ENCODE data around the gene SPIN2A.
"Not testable (repeated sequence)": the region's sequence is repeated elsewhere in the genome, so short reads cannot be mapped to it uniquely, and the experiment has no call there.

GRCh38 chrX:57133284-57133683 lies 3.9 kb downstream of the SPIN2A start:
- TF ChIP-seq TP53 (CRISPR knock-in tag; IDR thresholded peaks at IDR 0.05); CREB1 (CRISPR knock-in tag; IDR thresholded peaks at IDR 0.05); ARID4B (CRISPR knock-in tag; IDR thresholded peaks at IDR 0.05; ENCODE audit: borderline replicate concordance); NR2C2 (CRISPR knock-in tag; IDR thresholded peaks at IDR 0.05); SMAD3 (CRISPR knock-in tag; IDR thresholded peaks at IDR 0.05; ENCODE audit: borderline replicate concordance); CTCF (IDR thresholded peaks at IDR 0.05); CREM (CRISPR knock-in tag; IDR thresholded peaks at IDR 0.05); MAX (CRISPR knock-in tag; IDR thresholded peaks at IDR 0.05); E2F4 (CRISPR knock-in tag; IDR thresholded peaks at IDR 0.05; ENCODE audit: borderline replicate concordance, low read depth); NFE2L1 (CRISPR knock-in tag; IDR thresholded peaks at IDR 0.05); MYBL2 (CRISPR knock-in tag; IDR thresholded peaks at IDR 0.05); USF2 (CRISPR knock-in tag; IDR thresholded peaks at IDR 0.05); SP1 (CRISPR knock-in tag; conservative IDR thresholded peaks at IDR 0.05); ATF6 (CRISPR knock-in tag; IDR thresholded peaks at IDR 0.05): not testable (repeated sequence)

Measured in WTC11 (cell line).